PC-3 (cell line): ENCODE results near the gene DNPH1. TPM values are rescaled to one million over a fixed set of nuclear protein-coding genes. Genes with fewer than 3 reads are reported as not detected.

Source experiments
- ATAC-seq: fragments of 200-7000 bp; cut with Tn5 transposase; 2 replicates; pipeline ENCODE4 v1.9.1; 2020; ENCODE audit warnings: mild to moderate bottlenecking, moderate library complexity
- BruUV-seq: library from RNA; stranded (reverse); fragments of 400-500 nt; replicated peaks from 2 replicates; lab custom pipeline; 2021; lab: Mats Ljungman, UMichigan
- CTCF ChIA-PET: fragments of 300-600 bp; sonication (Branson Sonifier 250); formaldehyde crosslinking; loops from one replicate; lab custom pipeline; 2022; ENCODE audit warnings: antibody characterized with exemption; lab: Charles Lee
- POLR2A ChIA-PET: fragments of 300-600 bp; sonication (Branson Sonifier 250); formaldehyde crosslinking; loops from one replicate; lab custom pipeline; 2022; ENCODE audit warnings: antibody characterized with exemption; ENCODE audit not compliant: unreplicated experiment; lab: Charles Lee
- DNase-seq: peaks from one replicate; pipeline ENCODE4 v3.0.0-alpha.2; 2015
- H2AFZ ChIP-seq: fragments of 300-600 bp; sonication (generic); 2 replicates; pipeline ENCODE4 v1.6.0; 2016; ENCODE audit warnings: antibody characterized with exemption, low read length
- H3F3A ChIP-seq: fragments of 300-600 bp; sonication (generic); one replicate; pipeline ENCODE4 v1.6.0; 2017; ENCODE audit warnings: antibody characterized with exemption, low read length, control low read depth, mild to moderate bottlenecking; ENCODE audit not compliant: unreplicated experiment
- H3K27ac ChIP-seq: fragments of 300-600 bp; sonication (generic); 2 replicates; pipeline ENCODE4 v1.5.1; 2016; ENCODE audit warnings: mild to moderate bottlenecking, low read length
- H3K27me3 ChIP-seq: fragments of 300-600 bp; sonication (generic); 2 replicates; pipeline ENCODE4 v1.6.1; 2016; ENCODE audit warnings: low read length, mixed read lengths
- H3K36me3 ChIP-seq: fragments of 300-600 bp; sonication (generic); 2 replicates; pipeline ENCODE4 v1.6.1; 2016; ENCODE audit warnings: low read depth, mixed run types, low read length, mixed read lengths
- H3K4me1 ChIP-seq: fragments of 300-600 bp; sonication (generic); 2 replicates; pipeline ENCODE4 v1.5.1; 2016; ENCODE audit warnings: low read length; ENCODE audit not compliant: insufficient read depth
- H3K4me2 ChIP-seq: fragments of 300-600 bp; sonication (generic); 2 replicates; pipeline ENCODE4 v1.6.0; 2016; ENCODE audit warnings: low read length
- H3K4me3 ChIP-seq: fragments of 300-600 bp; sonication (generic); 2 replicates; pipeline ENCODE4 v1.5.1; 2016; ENCODE audit warnings: mild to moderate bottlenecking, low read length, mixed read lengths
- H3K79me2 ChIP-seq: fragments of 300-600 bp; sonication (generic); 2 replicates; pipeline ENCODE4 v1.6.1; 2017; ENCODE audit warnings: low read length, mixed read lengths
- H3K9ac ChIP-seq: fragments of 300-600 bp; sonication (generic); 2 replicates; pipeline ENCODE4 v1.6.0; 2016; ENCODE audit warnings: mild to moderate bottlenecking, low read length
- H3K9me2 ChIP-seq: fragments of 300-600 bp; sonication (generic); replicated peaks from 2 replicates; pipeline ENCODE4 v1.6.1; 2016; ENCODE audit warnings: mixed run types, low read length, mixed read lengths
- H3K9me3 ChIP-seq: fragments of 300-600 bp; sonication (generic); 2 replicates; pipeline ENCODE4 v1.6.1; 2016; ENCODE audit warnings: low read length, mixed read lengths
- H4K20me1 ChIP-seq: fragments of 300-600 bp; sonication (generic); 2 replicates; pipeline ENCODE4 v1.6.1; 2016; ENCODE audit warnings: low read length, mixed read lengths
- CTCF ChIP-seq: fragments of 300-600 bp; sonication (generic); conservative IDR thresholded peaks from 2 replicates; pipeline ENCODE4 v1.5.1; 2017; ENCODE audit warnings: antibody characterized with exemption, low read depth, mild to moderate bottlenecking, low read length
- EZH2 ChIP-seq: fragments of 300-600 bp; sonication (generic); IDR thresholded peaks from one replicate; pipeline ENCODE4 v1.6.1; 2017; ENCODE audit warnings: antibody characterized with exemption, mild to moderate bottlenecking, low read length; ENCODE audit not compliant: unreplicated experiment
- EZH2phosphoT487 ChIP-seq: fragments of 300-600 bp; sonication (generic); IDR thresholded peaks from 2 replicates; pipeline ENCODE4 v1.6.1; 2018; ENCODE audit warnings: mild to moderate bottlenecking, antibody characterized with exemption, low read length, borderline replicate concordance
- intact Hi-C: fragments of 100-400 bp; cut with micrococcal nuclease; formaldehyde crosslinking; loops from 2 replicates; pipeline ENCODE4 v1.9.0; 2023
- total RNA-seq: library from RNA; depleted of rRNA; stranded (reverse); fragments of >200 nt; gene quantifications from 2 replicates; pipeline ENCODE4 v1.2.3, GENCODE V29; 2014

Gene DNPH1
- total RNA-seq, 1 experiment from 2014 or later, result 128 TPM

DNA sequence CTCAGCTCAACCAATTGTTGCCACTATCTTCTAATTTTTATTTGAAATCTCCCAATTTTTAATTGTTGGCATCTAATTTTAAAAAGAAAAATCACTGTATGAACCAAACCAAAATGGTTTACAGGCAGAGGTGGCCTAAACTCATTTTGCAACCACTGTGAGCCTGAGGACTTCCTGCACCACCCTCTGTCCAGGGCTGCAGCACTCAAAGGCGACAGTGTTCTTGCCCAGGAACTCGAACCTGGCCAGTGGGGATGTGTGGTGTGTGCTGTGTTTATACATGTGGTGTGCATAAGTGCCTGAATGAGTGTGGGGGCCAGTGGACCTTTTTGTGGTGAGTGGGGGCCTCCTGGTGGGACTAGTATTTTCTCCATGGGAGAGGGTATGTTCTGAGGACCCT is 44.4 kb upstream of the DNPH1 start:
- Histone ChIP-seq H3K27ac (no peak overlapping the region), H3K4me1 (peaks cover 6% of the 10 kb centered on the region; the same call in 1 of the 2 replicates), H3K79me2 (no peaks in the 10 kb centered on the region), H3K27me3 (peaks cover 17% of the 10 kb centered on the region), H4K20me1 (no peaks in the 10 kb centered on the region), H3K36me3 (no peaks in the 10 kb centered on the region), H3K4me3 (no peak overlapping the region), H3K9me3 (no peaks in the 10 kb centered on the region), H2AFZ (no peak overlapping the region), H3F3A (no peaks in the 10 kb centered on the region), H3K9me2 (no peaks in the 10 kb centered on the region), H3K9ac (no peak overlapping the region), H3K4me2 (no peak overlapping the region)
- TF ChIP-seq CTCF, result no peak
- TF ChIP-seq EZH2, result no peak
- TF ChIP-seq EZH2phosphoT487, result no peak
- DNase-seq (no peak), ATAC-seq (no peak)
- intact Hi-C loops, result no loop called here
- no TSS peak for BruUV-seq
- POLR2A ChIA-PET, result no interaction called here
- CTCF ChIA-PET, result no interaction called here

DNA sequence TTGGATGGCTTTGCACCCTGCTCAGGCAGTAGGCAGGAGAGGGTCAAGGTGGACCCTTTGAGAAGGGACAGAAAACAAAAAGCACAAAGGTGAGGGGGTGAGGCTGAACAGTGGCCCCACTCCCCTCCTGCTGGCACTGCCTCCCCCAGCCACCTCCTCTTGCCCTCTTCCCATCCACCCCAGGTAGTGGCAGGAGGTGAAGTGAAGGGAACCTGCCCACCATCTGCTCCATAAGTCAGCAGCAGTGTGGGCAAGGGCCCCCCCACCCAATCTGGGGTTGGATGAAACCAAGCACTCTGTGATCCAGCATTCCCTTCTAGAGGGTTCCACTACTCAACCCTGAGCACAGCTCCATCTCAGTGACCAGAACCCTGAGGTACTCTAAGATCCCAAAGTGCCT is 42.7 kb upstream of the DNPH1 start:
- H3K27me3 ChIP-seq, result peaks cover 17% of the 10 kb centered on the region
- DNase-seq (no peak), ATAC-seq (no peak)
- H3K4me3 ChIP-seq, result no peak overlapping the region
- H2AFZ ChIP-seq, result no peak overlapping the region
- intact Hi-C loops, result no loop called here
- no peaks in the 10 kb centered on the region for H4K20me1 ChIP-seq
- H3K4me2 ChIP-seq, result no peak overlapping the region
- no peaks in the 10 kb centered on the region for H3F3A ChIP-seq
- TF ChIP-seq EZH2phosphoT487, result no peak
- no peak for TF ChIP-seq EZH2
- no peak for TF ChIP-seq CTCF
- no TSS peak for BruUV-seq
- no peak overlapping the region for H3K27ac ChIP-seq
- ChIA-PET CTCF (no interaction called here), POLR2A (no interaction called here)
- H3K9me2 ChIP-seq, result no peaks in the 10 kb centered on the region
- no peaks in the 10 kb centered on the region for H3K4me1 ChIP-seq
- H3K79me2 ChIP-seq, result no peaks in the 10 kb centered on the region
- no peaks in the 10 kb centered on the region for H3K9me3 ChIP-seq
- H3K36me3 ChIP-seq, result no peaks in the 10 kb centered on the region
- no peak overlapping the region for H3K9ac ChIP-seq

DNA sequence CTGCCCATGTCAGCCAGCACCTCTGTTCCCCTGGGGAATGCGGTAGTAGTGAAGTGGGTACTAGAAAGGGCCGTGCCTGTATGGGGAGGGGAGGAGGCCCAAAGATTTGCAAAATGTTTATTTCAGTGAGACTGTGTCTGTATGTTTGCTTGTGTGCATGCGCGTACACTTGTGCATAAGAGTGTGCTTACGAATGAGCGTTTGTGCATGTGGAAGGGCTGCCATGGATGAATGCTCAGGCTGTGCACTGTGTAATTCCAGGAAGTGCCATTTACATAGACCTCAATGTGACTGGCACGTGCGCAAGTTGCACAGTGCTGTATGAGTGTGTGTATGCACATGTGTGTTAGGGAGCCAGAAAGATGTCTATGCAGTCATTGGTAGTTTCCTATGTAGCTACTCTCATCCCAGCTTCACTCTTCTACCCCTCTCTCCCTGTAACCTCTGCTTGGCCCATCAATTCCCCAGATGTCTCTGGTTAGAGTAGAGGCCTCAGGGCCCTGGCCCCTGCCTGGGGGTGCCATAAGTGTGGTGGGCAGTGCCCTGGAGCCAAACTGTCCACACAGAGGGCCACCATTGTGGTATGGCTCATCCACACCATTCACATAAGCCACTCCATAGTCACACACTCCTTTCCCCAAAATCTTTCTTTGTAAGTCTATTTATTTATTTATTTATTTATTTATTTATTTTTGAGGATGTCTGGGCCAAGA is 42.0 kb upstream of the DNPH1 start:
- intact Hi-C loops, result no loop called here
- H4K20me1 ChIP-seq, result no peaks in the 10 kb centered on the region
- ATAC-seq (no peak), DNase-seq (no peak)
- no peak overlapping the region for H3K4me3 ChIP-seq
- no peak overlapping the region for H2AFZ ChIP-seq
- H3K27ac ChIP-seq, result no peak overlapping the region
- no peaks in the 10 kb centered on the region for H3K9me3 ChIP-seq
- no peak overlapping the region for H3K4me2 ChIP-seq
- ChIA-PET POLR2A (no interaction called here), CTCF (no interaction called here)
- no peaks in the 10 kb centered on the region for H3K4me1 ChIP-seq
- H3K9me2 ChIP-seq, result no peaks in the 10 kb centered on the region
- BruUV-seq, result no TSS peak
- no peaks in the 10 kb centered on the region for H3K79me2 ChIP-seq
- peaks cover 17% of the 10 kb centered on the region for H3K27me3 ChIP-seq
- H3F3A ChIP-seq, result no peaks in the 10 kb centered on the region
- H3K9ac ChIP-seq, result no peak overlapping the region
- TF ChIP-seq EZH2 (no peak), EZH2phosphoT487 (no peak), CTCF (no peak)
- H3K36me3 ChIP-seq, result no peaks in the 10 kb centered on the region
